HG03135 (cell line): Measurements from ENCODE around the gene PIWIL1.

Source experiments
- ATAC-seq: cut with Tn5 transposase; IDR thresholded peaks from one replicate; pipeline ENCODE4 v1.9.1; 2021; ENCODE audit warnings: mild to moderate bottlenecking, moderate library complexity; ENCODE audit not compliant: unreplicated experiment

The PIWIL1 gene

DNA sequence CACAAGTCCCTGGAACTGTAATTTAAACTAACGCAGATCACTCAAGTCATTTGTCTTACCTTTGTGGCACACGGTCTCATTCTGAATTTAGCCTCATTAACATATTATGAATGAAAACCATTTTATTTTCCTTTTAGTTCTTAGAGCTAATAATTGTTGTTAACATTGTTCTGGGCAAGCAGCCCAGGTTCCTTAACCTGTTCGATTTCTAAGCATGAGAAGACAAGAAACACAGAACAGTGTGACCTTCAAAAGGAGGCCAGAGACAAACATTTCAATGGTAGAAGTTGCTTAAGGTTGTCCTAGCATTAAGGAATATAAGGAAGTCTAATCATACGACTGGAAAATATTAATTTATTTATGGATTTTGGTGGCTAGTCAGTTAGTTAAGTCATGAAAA lies 35.2 kb downstream of the PIWIL1 start:
- ATAC-seq, result no peak

DNA sequence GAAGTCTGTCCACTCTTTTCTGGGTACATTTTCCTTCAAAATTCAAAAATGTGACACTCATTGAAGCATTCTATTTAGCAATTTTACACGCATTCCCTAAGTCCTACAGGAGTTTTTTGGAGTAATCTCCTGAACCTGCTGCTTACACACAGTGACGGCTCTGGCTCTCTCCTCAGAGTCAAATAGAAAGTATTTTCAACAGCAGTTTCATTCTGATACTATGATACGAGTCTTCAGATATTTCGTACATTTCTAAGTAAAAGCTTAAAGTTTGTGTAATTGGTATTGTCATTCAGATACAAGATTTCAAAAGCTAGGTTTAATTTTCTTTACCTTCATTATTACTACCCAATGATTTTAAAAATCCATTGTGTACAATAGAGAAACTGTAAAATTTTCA lies 36.4 kb downstream of the PIWIL1 start:
- ATAC-seq, result no peak

DNA sequence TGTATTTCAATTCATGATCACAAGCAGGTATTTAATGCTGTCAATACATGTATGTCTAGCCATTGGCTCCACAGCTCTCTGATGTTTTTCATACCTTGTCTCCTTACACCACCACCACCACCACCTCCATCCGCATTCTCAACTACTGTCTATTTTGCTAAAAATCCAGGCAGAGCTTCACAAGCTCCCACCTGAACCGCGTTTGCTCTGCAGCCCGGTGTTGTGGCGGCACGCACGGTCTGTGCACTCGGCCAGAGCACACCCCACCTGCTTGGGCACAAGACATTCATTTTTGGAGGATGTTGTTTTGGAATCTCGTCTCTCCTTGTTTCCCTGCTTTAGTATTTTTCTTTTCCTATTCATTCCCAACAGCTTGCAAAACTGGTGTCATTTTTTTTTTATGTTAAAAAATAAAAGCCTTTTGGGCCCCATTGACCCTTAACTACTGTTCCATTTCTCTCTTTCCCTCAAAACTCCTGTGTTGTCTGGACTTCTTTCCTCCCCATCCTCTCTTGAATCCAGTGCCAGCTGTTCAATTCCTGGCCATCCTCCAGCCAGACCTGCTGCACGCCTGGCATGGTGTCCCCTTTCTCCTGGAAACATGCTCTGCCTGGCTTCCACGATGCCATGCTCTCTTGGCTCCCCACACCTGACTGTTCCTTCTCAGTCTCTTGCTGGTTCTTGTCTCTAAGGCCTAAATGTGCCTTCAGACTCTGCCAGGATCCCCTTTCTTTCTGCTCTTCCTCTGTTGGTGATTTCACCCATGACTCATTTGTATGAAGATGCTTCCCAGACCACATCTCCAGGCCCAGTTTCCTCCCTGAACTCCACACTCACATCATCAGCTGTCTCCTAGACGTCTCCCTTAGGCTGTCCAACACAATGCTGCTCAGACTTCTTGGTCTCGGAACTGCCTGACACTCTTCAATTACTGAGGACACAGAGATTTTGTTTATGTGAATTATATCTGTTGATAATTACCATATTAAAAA lies 37.9 kb downstream of the PIWIL1 start:
- ATAC-seq, result no peak

DNA sequence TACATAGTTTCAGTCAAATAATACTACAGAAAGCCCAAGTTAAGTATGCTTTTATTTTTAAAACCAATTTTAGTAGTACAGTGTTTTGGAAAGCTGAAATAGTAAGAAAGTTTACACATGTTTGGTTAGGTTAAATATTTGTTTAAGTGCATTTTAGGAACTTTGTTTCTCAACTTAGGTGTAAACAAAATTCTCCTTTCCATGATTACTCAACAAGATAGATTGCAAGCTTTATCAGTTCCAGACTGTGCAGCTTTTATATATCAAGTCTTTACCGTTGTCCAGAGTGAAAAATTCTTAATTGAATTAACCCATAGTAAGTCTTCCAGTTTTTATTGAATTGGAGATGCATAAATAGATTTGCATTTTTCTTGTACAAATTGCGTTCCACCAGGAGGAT lies 45.1 kb downstream of the PIWIL1 start:
- no peak for ATAC-seq

DNA sequence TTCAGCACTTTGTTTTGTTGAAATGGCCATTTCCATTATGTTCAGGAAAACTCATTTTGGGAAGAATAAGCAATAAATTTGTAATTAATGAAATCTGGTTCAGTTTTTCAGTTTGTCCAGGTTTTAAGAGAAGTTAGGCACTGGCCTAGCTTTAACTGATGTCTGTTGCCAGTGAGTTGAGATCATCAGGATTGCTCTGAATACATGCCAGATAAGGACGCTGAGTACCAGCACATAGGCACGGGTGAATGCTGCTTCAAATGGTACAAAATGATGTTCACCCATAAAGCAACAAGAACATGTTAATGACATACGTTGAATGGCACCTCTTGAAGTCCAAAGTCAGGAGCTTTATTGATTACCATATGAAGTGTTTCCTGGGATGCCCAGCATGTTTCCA lies 46.5 kb downstream of the PIWIL1 start:
- ATAC-seq, result no peak

DNA sequence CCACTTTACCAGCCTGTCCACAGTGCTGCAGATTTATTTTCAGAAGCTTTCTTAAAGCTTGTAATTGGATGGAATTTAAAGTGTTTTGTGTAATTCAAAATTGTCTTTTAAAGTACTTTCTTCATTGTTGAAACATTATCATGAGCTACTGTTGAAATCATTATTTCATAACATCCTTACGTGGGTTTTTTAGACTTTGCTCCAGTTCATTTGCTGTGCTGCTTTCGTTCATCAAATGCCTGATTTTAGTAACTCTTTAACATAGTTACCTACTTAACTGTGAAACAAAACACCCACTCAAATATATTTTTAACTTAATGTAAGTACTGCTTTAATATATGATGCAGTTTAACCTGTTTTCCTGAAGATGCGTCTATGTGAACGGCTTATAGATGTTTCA lies 47.5 kb downstream of the PIWIL1 start:
- ATAC-seq, result no peak

DNA sequence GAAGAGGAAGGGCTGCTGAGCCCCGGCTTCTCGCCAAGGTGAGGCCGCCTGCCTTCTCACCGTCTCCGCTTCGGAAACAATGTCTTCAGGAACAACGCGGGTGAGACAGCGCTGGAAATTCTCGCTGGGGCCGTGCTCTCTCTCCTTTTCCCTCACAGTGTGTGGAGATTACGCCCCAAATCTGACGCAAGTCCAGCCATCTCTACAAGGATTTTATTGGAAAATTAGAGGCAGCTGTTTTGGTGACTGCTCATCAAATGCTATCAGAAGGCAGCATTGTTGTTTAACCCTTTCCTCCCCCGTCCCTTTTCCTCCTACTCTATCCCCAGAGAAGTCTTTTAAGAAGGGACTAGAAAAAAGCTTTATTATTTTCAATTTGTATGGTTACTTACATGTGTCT lies 53.5 kb downstream of the PIWIL1 start:
- no peak for ATAC-seq

DNA sequence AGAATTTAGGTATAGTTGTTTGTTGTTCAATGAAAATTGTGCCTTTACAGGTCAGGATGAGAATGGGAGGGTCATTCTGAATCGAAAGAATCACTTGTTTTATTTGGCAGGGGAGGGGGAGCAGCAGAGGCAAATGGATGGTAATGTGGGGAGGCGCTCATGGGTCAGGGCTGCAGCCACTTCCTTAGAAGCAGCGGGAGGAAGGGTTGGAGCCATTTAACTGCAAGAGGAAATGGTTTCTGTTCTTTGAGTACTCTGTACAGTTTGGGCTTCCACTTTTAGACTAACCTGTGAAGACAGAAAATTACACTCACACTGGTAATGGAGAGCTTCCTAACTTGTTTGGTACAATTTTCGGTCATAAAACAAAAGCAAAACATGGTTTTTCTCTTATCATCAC lies 57.2 kb downstream of the PIWIL1 start:
- no peak for ATAC-seq

DNA sequence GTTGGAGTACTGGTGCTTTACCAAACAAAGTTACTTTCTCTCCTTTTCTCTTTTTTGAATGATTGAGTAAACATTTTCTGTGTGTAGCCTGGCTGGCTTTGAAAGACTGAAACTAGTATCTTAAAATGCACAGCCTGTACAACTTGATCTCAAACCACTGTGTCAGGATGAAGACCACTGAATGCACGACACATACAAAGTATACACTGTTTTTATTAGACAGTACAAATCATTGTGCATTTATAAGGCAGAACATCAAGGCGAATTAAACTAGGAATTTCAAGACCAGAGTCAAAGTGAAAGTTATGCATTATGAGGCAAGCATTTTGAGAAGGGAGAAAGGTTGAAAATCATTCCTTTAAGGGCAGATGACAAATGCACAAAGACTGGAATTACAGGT lies 59.0 kb downstream of the PIWIL1 start:
- ATAC-seq, result no peak

DNA sequence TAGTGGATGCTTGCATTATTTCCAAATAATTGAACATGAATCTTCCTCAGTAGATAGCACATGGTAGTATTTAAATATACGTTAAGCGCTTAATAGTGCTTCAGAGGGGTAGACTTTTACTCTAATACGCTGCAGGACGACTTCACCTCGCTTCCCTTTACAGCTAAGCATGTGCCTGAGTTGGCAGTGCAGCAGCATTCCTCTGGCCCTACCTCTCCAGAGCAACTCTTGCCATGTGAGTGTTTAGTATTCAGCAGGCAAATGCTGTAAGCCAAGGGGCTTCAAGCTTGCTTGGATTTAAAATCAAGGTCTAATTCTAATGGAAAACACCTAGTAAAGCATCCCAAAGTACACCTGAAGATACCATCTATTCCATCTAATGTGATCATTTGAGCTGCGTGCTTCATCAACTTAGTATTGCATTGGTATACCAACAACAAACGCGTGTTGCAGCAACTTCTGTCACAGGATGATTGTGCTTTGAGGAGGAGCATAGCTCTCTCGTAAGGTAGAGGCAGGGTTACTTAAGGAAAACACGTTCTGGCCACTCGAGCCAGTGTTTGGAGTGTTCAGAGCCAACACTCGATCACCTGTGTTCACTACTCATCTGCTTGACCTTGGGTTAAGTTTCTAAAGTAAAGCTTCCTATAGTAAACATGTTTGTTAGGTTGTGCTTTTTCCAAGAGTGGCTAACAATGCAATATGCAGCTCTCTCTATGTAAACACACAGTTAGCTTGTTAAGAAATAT lies 60.6 kb downstream of the PIWIL1 start:
- ATAC-seq, result no peak

DNA sequence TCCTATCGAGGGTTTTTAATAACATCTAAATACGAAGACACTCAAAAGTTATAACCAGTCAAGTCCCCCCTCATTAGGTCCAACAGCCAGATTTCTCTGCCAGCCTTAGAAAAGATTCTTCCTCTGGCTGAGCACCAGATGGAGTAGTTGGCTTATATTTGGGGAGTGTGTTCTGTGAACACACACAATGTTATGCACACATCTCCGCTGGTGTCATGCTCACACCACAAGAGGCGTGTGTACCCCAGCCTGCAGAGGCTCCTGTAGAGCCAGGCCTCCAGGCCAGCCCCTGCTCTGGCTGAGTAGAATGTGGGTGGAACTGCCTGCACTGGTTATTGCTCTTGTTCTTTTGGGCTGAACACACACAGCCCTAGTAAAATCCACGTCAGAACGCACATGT lies 64.0 kb downstream of the PIWIL1 start:
- no peak for ATAC-seq

DNA sequence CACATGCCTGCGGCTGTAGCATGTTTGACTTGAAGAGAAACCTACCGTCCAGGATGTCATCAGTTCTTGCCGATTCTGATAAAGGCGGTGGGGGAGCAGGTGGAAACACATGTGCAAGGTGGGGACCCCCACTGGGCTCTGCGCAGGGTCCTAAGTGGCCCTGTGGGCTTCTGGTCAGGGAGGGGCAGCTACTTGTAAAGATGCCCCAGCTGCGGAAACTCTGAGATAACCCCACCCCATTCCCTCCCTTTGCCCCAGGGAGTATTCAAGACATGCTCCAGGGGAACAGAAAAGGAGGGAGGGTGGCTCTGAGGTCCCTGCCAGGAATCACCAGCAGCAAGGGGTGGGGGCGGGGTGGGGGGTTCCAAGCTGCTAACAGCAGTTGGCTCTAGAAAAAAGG lies 67.6 kb downstream of the PIWIL1 start:
- ATAC-seq, result no peak

DNA sequence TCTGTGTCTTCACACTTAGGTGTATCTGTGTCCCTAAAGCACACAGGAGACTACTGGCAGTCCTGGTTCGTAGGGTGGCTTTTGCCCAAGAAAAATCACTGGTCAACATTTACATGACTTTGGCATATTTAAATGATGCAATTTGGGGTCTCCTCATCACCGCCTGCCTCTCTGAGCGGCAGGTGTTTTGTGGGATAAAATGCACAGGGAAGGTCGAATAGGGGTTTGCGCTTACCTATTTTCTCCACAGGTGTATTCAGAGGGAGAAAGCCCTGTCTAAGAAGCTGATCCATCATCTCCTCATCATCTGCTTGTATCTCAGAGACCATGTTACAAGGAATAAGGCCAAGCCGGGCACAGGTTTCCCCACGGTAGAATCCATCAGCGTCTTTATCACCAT lies 74.7 kb downstream of the PIWIL1 start:
- no peak for ATAC-seq

DNA sequence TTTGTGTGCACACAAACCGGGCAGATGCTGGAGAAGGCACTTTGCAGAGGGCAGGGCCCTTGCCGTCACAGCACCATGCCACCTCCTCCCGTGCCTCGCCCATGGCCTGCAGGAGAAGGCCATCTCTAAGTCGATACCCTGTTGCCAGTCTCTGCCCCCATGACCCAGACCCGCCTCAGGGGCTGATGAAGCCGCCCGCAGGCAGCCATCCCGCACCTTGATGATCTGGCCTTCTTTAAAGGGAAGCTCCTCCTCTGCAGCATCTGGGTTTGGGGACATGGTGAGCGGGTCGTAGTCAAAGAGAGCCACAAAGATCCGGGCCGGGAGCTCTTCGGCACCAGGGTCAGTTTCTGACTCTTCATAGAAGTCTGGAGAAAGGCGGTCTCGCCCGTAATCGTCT lies 76.2 kb downstream of the PIWIL1 start:
- ATAC-seq, result no peak

DNA sequence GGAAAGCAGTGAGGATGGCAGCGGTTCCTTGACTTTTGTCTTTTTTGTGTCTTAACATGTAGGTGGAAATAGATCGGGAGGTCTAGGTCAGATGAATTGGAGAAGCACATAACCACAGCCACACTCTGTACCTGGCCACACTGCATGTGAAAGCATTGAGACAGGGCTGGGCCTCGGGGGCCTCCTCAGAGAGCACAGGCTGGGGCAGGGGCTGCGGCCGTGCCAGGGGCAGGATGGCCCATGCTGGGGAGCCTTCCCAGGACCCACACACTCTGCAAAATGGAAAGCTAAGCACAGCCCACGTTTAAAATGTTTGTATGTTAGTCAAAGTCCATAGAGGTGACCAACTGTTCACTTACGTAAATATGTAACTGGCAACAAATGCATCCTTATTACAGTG lies 76.7 kb downstream of the PIWIL1 start:
- no peak for ATAC-seq

DNA sequence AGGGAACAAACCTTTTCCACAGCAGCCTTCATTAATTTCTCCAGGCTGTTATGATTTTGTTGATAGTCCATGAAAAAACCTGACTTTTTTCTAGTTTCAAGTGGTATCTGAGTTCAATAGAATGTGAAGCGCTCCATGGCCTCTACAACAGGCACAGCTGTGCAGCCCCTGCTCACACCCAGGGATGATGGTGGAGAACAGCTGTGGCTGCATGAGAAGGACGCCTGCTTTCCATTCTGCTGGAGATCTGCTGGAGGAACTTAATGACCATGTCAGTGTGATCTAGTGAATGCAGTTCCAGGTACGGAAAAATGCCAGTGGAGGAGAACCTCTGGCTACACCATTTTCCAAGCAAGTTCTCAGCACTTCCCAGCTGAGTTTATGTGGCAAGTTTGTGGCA lies 80.6 kb downstream of the PIWIL1 start:
- no peak for ATAC-seq

DNA sequence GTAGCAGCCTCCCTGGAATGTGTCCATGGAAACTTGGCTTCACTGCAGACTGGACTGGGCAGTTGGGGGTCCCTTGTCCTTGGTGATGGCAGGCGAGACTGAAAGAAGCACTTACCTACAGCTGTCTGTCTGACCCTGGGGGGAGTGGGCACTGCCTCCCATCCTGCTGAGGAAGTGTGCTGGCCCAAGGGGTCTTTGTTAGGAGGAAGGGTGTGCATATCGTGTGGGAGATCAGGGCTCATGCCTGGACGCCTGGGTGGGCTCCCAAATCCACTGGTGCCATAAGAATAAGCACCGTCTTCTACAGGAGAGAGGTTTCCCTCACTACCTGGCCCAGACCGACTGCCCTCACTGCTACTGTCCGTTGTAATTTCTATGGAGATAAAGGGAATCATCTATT lies 81.4 kb downstream of the PIWIL1 start:
- no peak for ATAC-seq

DNA sequence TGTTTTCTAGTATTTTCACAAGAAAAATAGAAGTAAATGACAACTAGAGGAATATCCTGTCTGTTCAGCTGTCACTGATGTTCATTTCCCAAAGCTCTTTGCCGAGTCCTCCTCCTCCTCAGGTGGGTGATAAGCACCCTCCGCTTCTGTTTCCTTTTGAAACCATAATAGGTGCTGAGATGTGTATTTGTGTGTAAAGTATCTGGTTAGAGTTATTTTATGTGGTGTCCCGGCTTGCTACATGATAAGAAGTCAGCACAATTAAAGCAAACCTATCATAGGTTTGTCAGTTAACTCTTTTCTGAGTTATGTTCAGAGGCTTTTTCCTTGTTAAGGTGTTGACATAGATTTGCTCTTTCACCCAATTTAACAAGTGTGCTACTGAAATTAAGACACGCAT lies 82.4 kb downstream of the PIWIL1 start:
- ATAC-seq, result no peak

DNA sequence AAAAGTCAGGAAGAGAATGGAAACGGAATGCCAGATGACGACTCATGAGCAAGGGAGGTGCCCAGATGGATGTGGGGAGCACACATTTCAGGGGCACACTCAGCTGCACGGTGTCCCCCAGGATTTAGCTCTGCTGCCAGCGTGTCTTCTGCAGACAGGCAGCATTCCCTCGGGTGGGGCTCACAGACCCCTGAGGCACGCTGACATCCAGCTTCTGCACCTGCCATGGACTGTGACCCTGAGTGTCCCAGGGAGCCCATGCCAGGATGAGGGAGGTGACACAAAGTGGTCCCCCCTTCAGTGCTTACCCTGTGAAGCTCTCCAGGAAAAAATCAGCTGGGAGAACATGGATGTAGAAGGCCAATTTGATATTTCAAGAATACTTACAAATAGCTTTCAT lies 84.2 kb downstream of the PIWIL1 start:
- no peak for ATAC-seq
